Stimulated activated memory B cell treated with anti-CD40 and anti-IgM and Interleukin-4, amounts not matched to agents 10 μg/mL and 1 μg/mL and 100 μg/mL, for 72 hours (primary cell): ENCODE data around the gene DIAPH3.
"Not testable (repeated sequence)": the region's sequence is repeated elsewhere in the genome, so short reads cannot be mapped to it uniquely, and the experiment has no call there.

Experiments
- ATAC-seq: fragments of 150-1000 bp; cut with Tn5 transposase; 2 replicates; pipeline ENCODE4 v1.10.0; 2021
- H3K27ac Mint-ChIP-seq: one replicate; pipeline ENCODE4 v1.8.0; 2022; ENCODE audit warnings: mild to moderate bottlenecking, mixed read lengths
- H3K27me3 Mint-ChIP-seq: one replicate; pipeline ENCODE4 v1.8.0; 2022; ENCODE audit warnings: mixed read lengths
- H3K36me3 Mint-ChIP-seq: one replicate; pipeline ENCODE4 v1.8.0; 2022; ENCODE audit warnings: mixed read lengths
- H3K4me1 Mint-ChIP-seq: one replicate; pipeline ENCODE4 v1.8.0; 2022; ENCODE audit warnings: mixed read lengths
- H3K4me3 Mint-ChIP-seq: one replicate; pipeline ENCODE4 v1.8.0; 2022; ENCODE audit warnings: mild to moderate bottlenecking, moderate library complexity, mixed read lengths
- H3K9me3 Mint-ChIP-seq: one replicate; pipeline ENCODE4 v1.8.0; 2022; ENCODE audit warnings: mixed read lengths

Gene DIAPH3

DNA sequence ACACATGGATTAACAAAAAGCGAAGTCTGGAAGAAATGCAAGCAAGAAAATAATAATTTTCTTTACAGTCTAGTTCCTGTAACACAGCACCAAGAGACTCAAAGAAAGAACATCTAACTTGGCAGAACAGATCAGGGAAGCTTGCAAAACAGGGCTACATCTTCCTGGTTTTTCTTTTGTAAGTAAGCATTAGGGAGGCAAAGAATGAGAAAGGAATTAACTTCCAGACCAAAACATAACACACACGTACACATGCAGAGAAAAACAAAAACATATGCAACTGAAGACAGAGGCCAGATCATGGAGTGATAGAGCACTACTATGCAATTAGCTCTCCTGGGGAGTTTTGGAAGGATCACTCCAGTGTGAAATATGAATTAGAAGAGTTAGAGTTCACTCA lies 120.5 kb downstream of the DIAPH3 start:
- Mint-ChIP-seq H3K27ac (no peak overlapping the region), H3K9me3 (no peaks in the 10 kb centered on the region), H3K36me3 (no peaks in the 10 kb centered on the region), H3K4me3 (no peak overlapping the region), H3K27me3 (no peaks in the 10 kb centered on the region), H3K4me1 (no peaks in the 10 kb centered on the region)
- no peak for ATAC-seq

DNA sequence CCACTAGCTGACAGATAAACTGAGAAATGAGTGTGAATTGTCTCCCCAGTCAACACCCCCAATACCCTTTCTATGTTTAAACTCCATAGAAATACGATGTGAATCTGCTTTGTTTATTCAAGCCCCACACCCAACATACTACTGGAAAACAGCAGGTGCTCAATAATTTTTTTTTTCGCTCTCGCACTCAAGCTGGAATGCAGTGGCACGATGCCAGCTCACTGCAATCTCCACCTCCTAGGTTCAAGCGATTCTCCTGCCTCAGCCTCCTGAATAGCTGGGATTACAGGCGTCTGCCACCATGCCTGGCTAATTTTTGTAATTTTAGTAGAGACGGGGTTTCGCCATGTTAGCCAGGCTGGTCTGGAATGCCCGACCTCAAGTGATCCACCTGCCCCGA lies 123.1 kb downstream of the DIAPH3 start:
- H3K4me3 Mint-ChIP-seq, H3K36me3 Mint-ChIP-seq, ATAC-seq, H3K27ac Mint-ChIP-seq, H3K4me1 Mint-ChIP-seq, H3K9me3 Mint-ChIP-seq, H3K27me3 Mint-ChIP-seq: not testable (repeated sequence)

DNA sequence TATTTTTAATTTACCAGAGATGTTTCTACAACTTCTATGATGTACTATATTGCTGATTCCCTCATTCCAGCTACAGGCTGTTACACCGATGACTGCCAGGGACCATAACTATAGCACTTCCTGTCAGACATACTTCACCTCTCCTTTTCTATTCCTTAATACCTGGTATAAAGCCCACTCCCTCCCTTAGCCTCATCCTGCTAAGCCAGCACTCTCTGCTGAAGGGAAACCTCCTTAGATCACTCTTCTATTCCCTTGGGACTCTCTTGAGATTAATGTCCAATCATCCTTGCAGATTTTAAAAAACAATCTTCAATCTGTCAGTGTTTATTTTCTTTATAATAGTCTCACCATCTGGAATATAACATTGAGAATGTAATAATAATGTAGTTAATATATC lies 127.9 kb downstream of the DIAPH3 start:
- no peak for ATAC-seq
- Mint-ChIP-seq H3K36me3 (no peaks in the 10 kb centered on the region), H3K4me1 (no peaks in the 10 kb centered on the region), H3K27me3 (no peaks in the 10 kb centered on the region), H3K27ac (no peak overlapping the region), H3K9me3 (no peaks in the 10 kb centered on the region), H3K4me3 (no peak overlapping the region)

DNA sequence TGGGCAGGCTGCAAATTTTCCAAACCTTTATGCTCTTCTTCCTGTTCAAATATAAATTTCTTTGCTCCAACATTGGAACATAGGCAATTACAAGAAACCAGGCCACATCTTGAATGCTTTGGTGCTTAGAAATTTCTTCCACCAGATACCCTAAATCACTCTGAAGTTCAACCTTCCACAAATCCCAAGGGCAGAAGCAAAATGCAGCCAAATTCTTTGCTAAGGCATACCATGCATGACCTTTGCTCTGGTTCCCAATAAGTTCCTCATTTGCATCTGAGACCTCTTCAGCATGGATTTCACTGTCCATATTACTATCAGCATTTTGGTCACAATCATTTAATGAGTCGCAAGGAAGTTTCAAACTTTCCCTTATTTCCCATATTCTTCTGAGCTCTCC lies 130.9 kb downstream of the DIAPH3 start:
- Mint-ChIP-seq H3K4me3 (no peak overlapping the region), H3K36me3 (no peaks in the 10 kb centered on the region), H3K9me3 (no peaks in the 10 kb centered on the region), H3K27ac (no peak overlapping the region), H3K4me1 (no peaks in the 10 kb centered on the region), H3K27me3 (no peaks in the 10 kb centered on the region)
- no peak for ATAC-seq

DNA sequence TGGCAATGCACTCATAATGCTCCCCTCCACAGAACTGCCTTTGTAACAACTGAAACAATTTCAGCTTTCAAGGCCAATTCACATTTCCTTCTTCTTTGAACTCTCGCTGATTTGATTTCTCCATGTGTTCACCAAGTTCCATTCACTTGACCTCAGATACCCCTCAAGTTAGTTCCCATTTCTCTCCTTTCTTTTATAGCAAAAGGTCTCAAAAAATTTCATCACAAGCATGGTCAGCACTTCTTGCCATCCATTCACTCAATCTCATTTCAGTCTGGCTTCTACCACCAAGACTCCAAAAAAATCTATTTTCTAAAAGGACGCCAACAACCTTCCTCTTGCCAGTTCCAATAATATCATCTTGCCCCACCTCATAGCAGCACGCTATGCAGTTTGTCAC lies 135.7 kb downstream of the DIAPH3 start:
- ATAC-seq = no peak
- Mint-ChIP-seq H3K9me3 (peaks cover 9% of the 10 kb centered on the region), H3K27ac (no peak overlapping the region), H3K36me3 (peaks cover 4% of the 10 kb centered on the region), H3K27me3 (no peaks in the 10 kb centered on the region), H3K4me1 (no peaks in the 10 kb centered on the region), H3K4me3 (no peak overlapping the region)

GRCh38 chr13:60026286-60026685 lies 137.4 kb downstream of the DIAPH3 start:
- H3K4me1 Mint-ChIP-seq = no peaks in the 10 kb centered on the region
- no peak overlapping the region for H3K4me3 Mint-ChIP-seq
- H3K27me3 Mint-ChIP-seq = no peaks in the 10 kb centered on the region
- no peak overlapping the region for H3K27ac Mint-ChIP-seq
- ATAC-seq = no peak
- peaks cover 9% of the 10 kb centered on the region for H3K9me3 Mint-ChIP-seq
- H3K36me3 Mint-ChIP-seq = peaks cover 4% of the 10 kb centered on the region

- Mint-ChIP-seq H3K36me3 (peaks cover 4% of the 10 kb centered on the region), H3K27ac (no peak overlapping the region), H3K9me3 (peaks cover 7% of the 10 kb centered on the region), H3K4me3 (no peak overlapping the region), H3K4me1 (no peaks in the 10 kb centered on the region), H3K27me3 (no peaks in the 10 kb centered on the region)
- no peak for ATAC-seq
Measured at GRCh38 chr13:60020288-60020687, 143.4 kb downstream of the DIAPH3 start.

- Mint-ChIP-seq H3K27me3 (no peaks in the 10 kb centered on the region), H3K9me3 (peaks cover 5% of the 10 kb centered on the region), H3K36me3 (peaks cover 4% of the 10 kb centered on the region), H3K4me1 (no peaks in the 10 kb centered on the region), H3K27ac (no peak overlapping the region), H3K4me3 (no peak overlapping the region)
- ATAC-seq = no peak
Measured at GRCh38 chr13:60019119-60019993, 144.4 kb downstream of the DIAPH3 start.

- H3K4me3 Mint-ChIP-seq = no peak overlapping the region
Measured at GRCh38 chr13:60018536-60018935, 145.2 kb downstream of the DIAPH3 start.

GRCh38 chr13:60016229-60016628 lies 147.5 kb downstream of the DIAPH3 start:
- ATAC-seq = no peak
- no peaks in the 10 kb centered on the region for H3K27me3 Mint-ChIP-seq
- no peaks in the 10 kb centered on the region for H3K4me1 Mint-ChIP-seq
- H3K9me3 Mint-ChIP-seq = no peaks in the 10 kb centered on the region
- no peak overlapping the region for H3K27ac Mint-ChIP-seq
- no peak overlapping the region for H3K4me3 Mint-ChIP-seq
- H3K36me3 Mint-ChIP-seq = no peaks in the 10 kb centered on the region

More at GRCh38 chr13:60018536-60018935, 145.2 kb downstream of the DIAPH3 start:
- Mint-ChIP-seq H3K27ac (no peak overlapping the region), H3K36me3 (no peaks in the 10 kb centered on the region), H3K27me3 (no peaks in the 10 kb centered on the region), H3K4me1 (no peaks in the 10 kb centered on the region), H3K9me3 (no peaks in the 10 kb centered on the region)
- ATAC-seq = no peak

GRCh38 chr13:60013166-60013565 lies 150.6 kb downstream of the DIAPH3 start:
- ATAC-seq = no peak
- Mint-ChIP-seq H3K4me1 (no peaks in the 10 kb centered on the region), H3K27ac (no peak overlapping the region), H3K27me3 (no peaks in the 10 kb centered on the region), H3K4me3 (no peak overlapping the region), H3K36me3 (no peaks in the 10 kb centered on the region), H3K9me3 (no peaks in the 10 kb centered on the region)

- Mint-ChIP-seq H3K27me3 (no peaks in the 10 kb centered on the region), H3K27ac (no peak overlapping the region), H3K36me3 (no peaks in the 10 kb centered on the region), H3K4me3 (no peak overlapping the region), H3K9me3 (no peaks in the 10 kb centered on the region), H3K4me1 (no peaks in the 10 kb centered on the region)
- ATAC-seq = no peak
Measured at GRCh38 chr13:60012488-60012887, 151.2 kb downstream of the DIAPH3 start.

GRCh38 chr13:60009300-60010253 lies 154.2 kb downstream of the DIAPH3 start:
- H3K27me3 Mint-ChIP-seq = no peaks in the 10 kb centered on the region
- H3K36me3 Mint-ChIP-seq = no peaks in the 10 kb centered on the region
- H3K4me1 Mint-ChIP-seq = no peaks in the 10 kb centered on the region
- no peaks in the 10 kb centered on the region for H3K9me3 Mint-ChIP-seq
- no peak overlapping the region for H3K4me3 Mint-ChIP-seq
- ATAC-seq = peak; percentile 39
- no peak overlapping the region for H3K27ac Mint-ChIP-seq

DNA sequence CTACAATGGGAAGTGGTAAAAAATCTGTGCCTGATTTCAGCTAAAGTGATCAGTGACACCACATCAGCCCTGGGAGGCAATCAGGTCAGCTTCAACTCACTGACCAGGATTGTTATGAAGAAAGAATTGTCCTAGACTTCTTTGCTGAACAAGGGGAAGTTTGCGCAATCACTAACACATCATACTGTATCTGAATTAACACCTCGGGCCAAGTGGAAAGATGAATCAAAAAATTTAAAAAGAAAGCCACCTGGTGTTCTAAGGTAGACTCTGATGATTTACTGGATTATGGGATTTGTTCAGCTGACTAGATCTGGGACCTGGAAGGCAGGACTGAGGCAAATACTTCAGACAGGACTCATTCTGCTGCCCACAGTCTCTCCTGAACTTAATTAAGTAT lies 161.8 kb downstream of the DIAPH3 start:
- H3K27ac Mint-ChIP-seq = no peak overlapping the region
- ATAC-seq = no peak

GRCh38 chr13:60000976-60001375 lies 162.8 kb downstream of the DIAPH3 start:
- ATAC-seq = no peak
- no peaks in the 10 kb centered on the region for H3K9me3 Mint-ChIP-seq
- no peaks in the 10 kb centered on the region for H3K27me3 Mint-ChIP-seq
- no peaks in the 10 kb centered on the region for H3K4me1 Mint-ChIP-seq
- H3K36me3 Mint-ChIP-seq = no peaks in the 10 kb centered on the region
- H3K27ac Mint-ChIP-seq = no peak overlapping the region
- no peak overlapping the region for H3K4me3 Mint-ChIP-seq

More for the DNA sequence above, 161.8 kb downstream of the DIAPH3 start:
- Mint-ChIP-seq H3K4me1 (no peaks in the 10 kb centered on the region), H3K27me3 (no peaks in the 10 kb centered on the region), H3K4me3 (no peak overlapping the region), H3K36me3 (no peaks in the 10 kb centered on the region), H3K9me3 (no peaks in the 10 kb centered on the region)
